Measurements from ENCODE around the gene CPNE7. TPM values are rescaled to one million over a fixed set of nuclear protein-coding genes. Genes with fewer than 3 reads are reported as not detected.

Gene CPNE7
- total RNA-seq, 1 experiment from 2014 or later, result 3.7 TPM

DNA sequence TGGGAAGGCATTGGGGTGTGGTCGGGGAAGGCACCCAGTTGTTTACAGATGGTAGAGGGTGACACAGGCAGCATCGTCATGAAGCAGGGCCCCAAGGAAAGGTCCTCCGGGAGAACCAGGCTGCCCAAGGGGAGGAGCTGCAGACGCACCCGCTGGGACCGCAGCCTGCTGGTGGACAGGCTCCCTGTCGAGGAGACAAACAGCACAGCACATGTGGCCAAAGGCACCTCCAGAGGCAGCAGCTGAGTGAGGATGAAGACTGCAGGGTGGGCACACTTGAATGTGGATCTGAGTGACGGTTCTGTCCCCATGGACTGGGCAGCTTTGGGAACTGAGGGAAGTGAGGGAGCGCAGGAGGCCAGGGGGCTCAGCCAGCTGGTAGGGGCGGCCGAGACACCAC lies 69.6 kb downstream of the CPNE7 start:
- H4K20me1 ChIP-seq (ENCODE audit: insufficient read depth, low read depth, low read length), result peaks cover 7% of the 10 kb centered on the region; the same call in 1 of the 2 replicates
- H3K36me3 ChIP-seq (ENCODE audit: insufficient read depth, low read length), result no peaks in the 10 kb centered on the region
- H2AFZ ChIP-seq (ENCODE audit: low read length), result no peak overlapping the region
- no peak overlapping the region for H3K4me3 ChIP-seq (ENCODE audit: low read length)
- no peaks in the 10 kb centered on the region for H3K4me1 ChIP-seq (ENCODE audit: low read length)
- no peaks in the 10 kb centered on the region for H3K9me2 ChIP-seq (replicated peaks; ENCODE audit: insufficient read depth, low read length)
- H3K4me2 ChIP-seq (ENCODE audit: low read depth, low read length, poor library complexity, severe bottlenecking), result no peak overlapping the region
- no peak overlapping the region for H3K27ac ChIP-seq (ENCODE audit: low read length)
- H3K9me3 ChIP-seq (ENCODE audit: low read length), result no peaks in the 10 kb centered on the region
- no peak overlapping the region for H3K9ac ChIP-seq (ENCODE audit: low read length)
- no peaks in the 10 kb centered on the region for H3K79me2 ChIP-seq (ENCODE audit: low read length)
- no peaks in the 10 kb centered on the region for H3K27me3 ChIP-seq (ENCODE audit: low read length)
- DNase-seq, result no peak

DNA sequence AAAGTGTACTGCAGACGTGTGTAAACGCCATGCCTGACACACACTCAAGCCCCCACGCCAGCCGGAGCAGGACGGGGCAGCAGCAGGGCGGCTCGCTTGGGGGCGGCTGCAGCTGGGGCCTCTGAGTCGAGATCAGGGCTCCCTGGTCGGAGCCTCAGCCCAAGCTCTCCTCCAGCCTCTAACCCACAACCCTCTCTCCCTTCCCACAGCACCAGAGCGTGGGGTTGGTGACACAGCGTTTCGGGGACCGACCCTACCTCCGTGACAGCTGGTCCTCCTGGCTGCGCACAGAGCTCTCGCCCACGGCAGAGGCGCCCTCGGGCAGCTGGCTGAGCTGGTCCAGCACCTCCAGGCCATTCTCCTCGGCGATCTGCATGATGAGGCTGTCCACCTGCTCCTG lies 70.7 kb downstream of the CPNE7 start:
- no peaks in the 10 kb centered on the region for H3K36me3 ChIP-seq (ENCODE audit: insufficient read depth, low read length)
- no peaks in the 10 kb centered on the region for H3K79me2 ChIP-seq (ENCODE audit: low read length)
- peaks cover 7% of the 10 kb centered on the region; the same call in 1 of the 2 replicates for H4K20me1 ChIP-seq (ENCODE audit: insufficient read depth, low read depth, low read length)
- no peak overlapping the region for H2AFZ ChIP-seq (ENCODE audit: low read length)
- H3K27ac ChIP-seq (ENCODE audit: low read length), result no peak overlapping the region
- no peaks in the 10 kb centered on the region for H3K9me3 ChIP-seq (ENCODE audit: low read length)
- no peak overlapping the region for H3K4me3 ChIP-seq (ENCODE audit: low read length)
- H3K4me2 ChIP-seq (ENCODE audit: low read depth, low read length, poor library complexity, severe bottlenecking), result no peak overlapping the region
- no peaks in the 10 kb centered on the region for H3K9me2 ChIP-seq (replicated peaks; ENCODE audit: insufficient read depth, low read length)
- no peak for DNase-seq
- no peaks in the 10 kb centered on the region for H3K27me3 ChIP-seq (ENCODE audit: low read length)
- H3K4me1 ChIP-seq (ENCODE audit: low read length), result no peaks in the 10 kb centered on the region
- H3K9ac ChIP-seq (ENCODE audit: low read length), result no peak overlapping the region

Small RNA genes within 50 kb of the gene (small RNA-seq; reads per million reads assigned to genes)
- gene SNORD68, result not detected

Other genes starting within 250 kb of the CPNE7 start
- gene ANKRD11, start 85.2 kb upstream of the CPNE7 start, total RNA-seq (2014; rRNA removed; shearing (Covaris generic); ENCODE audit: low replicate concordance), result 28.5 and 29.9 TPM in 2 replicates
- 44.6 and 74.8 TPM in 2 replicates for gene SPG7, start 67.4 kb upstream of the CPNE7 start, total RNA-seq (2014; rRNA removed; shearing (Covaris generic); ENCODE audit: low replicate concordance)
- gene RPL13, start 15.1 kb upstream of the CPNE7 start, total RNA-seq (2014; rRNA removed; shearing (Covaris generic); ENCODE audit: low replicate concordance), result 6,565 and 10,922 TPM in 2 replicates
- 0.87 and 1.7 TPM in 2 replicates for gene DPEP1, start 37.9 kb downstream of the CPNE7 start, total RNA-seq (2014; rRNA removed; shearing (Covaris generic); ENCODE audit: low replicate concordance)
- 35.3 and 52.4 TPM in 2 replicates for gene CHMP1A, start 82.0 kb downstream of the CPNE7 start, total RNA-seq (2014; rRNA removed; shearing (Covaris generic); ENCODE audit: low replicate concordance)
- 5.1 and 5.3 TPM in 2 replicates for gene SPATA33, start 82.1 kb downstream of the CPNE7 start, total RNA-seq (2014; rRNA removed; shearing (Covaris generic); ENCODE audit: low replicate concordance)
- gene CDK10, start 110.9 kb downstream of the CPNE7 start, total RNA-seq (2014; rRNA removed; shearing (Covaris generic); ENCODE audit: low replicate concordance), result 25.6 and 61.6 TPM in 2 replicates
- gene SPATA2L, start 125.9 kb downstream of the CPNE7 start, total RNA-seq (2014; rRNA removed; shearing (Covaris generic); ENCODE audit: low replicate concordance), result 4.7 and 14.8 TPM in 2 replicates
- gene VPS9D1, start 145.1 kb downstream of the CPNE7 start, total RNA-seq (2014; rRNA removed; shearing (Covaris generic); ENCODE audit: low replicate concordance), result 4.8 and 5.6 TPM in 2 replicates
- gene ZNF276, start 145.8 kb downstream of the CPNE7 start, total RNA-seq (2014; rRNA removed; shearing (Covaris generic); ENCODE audit: low replicate concordance), result 21.8 and 41.5 TPM in 2 replicates
- 49.3 and 57.3 TPM in 2 replicates for gene FANCA, start 240.9 kb downstream of the CPNE7 start, total RNA-seq (2014; rRNA removed; shearing (Covaris generic); ENCODE audit: low replicate concordance)